Esophagus squamous epithelium (tissue), 4 donors: ENCODE measurements around the gene VRK2.

Experiments used
- CTCF ChIP-seq, 6 experiments: fragments of 450-650 bp in 4 of 6; fragments of 200-600 bp in 2 of 6; sonication (generic) in 2 of 6; IDR thresholded peaks; one replicate each; pipeline ENCODE4 v1.5.1; 2016 to 2019; ENCODE audit warnings: antibody characterized with exemption in 6 of 6, mild to moderate bottlenecking in 4 of 6, moderate library complexity in 4 of 6
- POLR2A ChIP-seq, 4 donors: fragments of 450-650 bp; IDR thresholded peaks; one replicate each; pipeline ENCODE4 v1.6.1; 2017; ENCODE audit warnings: antibody characterized with exemption in 4 of 4, mild to moderate bottlenecking in 4 of 4, moderate library complexity in 3 of 4

GRCh38 chr2:58056192-58056916 is 9.7 kb downstream of the VRK2 start:
- no peak for TF ChIP-seq CTCF (IDR thresholded peaks at IDR 0.05)
- no peak for TF ChIP-seq POLR2A (IDR thresholded peaks at IDR 0.05)
